ENCODE results near the gene ERF. TPM values are rescaled to one million over a fixed set of nuclear protein-coding genes. Genes with fewer than 3 reads are reported as not detected.

The ERF gene
- total and polyA plus RNA-seq, 2 of the 4 experiments (the other 2 are of a cell fraction), result 5.2 to 32.4 TPM

GRCh38 chr19:42214810-42215485, 40.0 kb downstream of the ERF start (continued):
- TF ChIP-seq ELK1 (IDR thresholded peaks at IDR 0.05; ENCODE audit: borderline replicate concordance, low read depth, low read length), result no peak
- TF ChIP-seq CTCF (conservative IDR thresholded peaks at IDR 0.05; ENCODE audit: low read depth, low read length), result no peak
- no peak for TF ChIP-seq RFX5 (IDR thresholded peaks at IDR 0.05; ENCODE audit: low read depth, low read length)
